Glutamatergic neuron (in vitro differentiated cells): ENCODE measurements around the gene PRSS23. TPM values are rescaled to one million over a fixed set of nuclear protein-coding genes. Genes with fewer than 3 reads are reported as not detected.

ENCODE experiments used
- DNase-seq: peaks from one replicate; pipeline ENCODE4 v3.0.0; 2022
- H3K27ac Mint-ChIP-seq: one replicate; pipeline ENCODE4 v1.8.0; 2020; ENCODE audit warnings: mild to moderate bottlenecking, mixed read lengths, inconsistent platforms; ENCODE audit not compliant: unreplicated experiment
- H3K27me3 Mint-ChIP-seq: one replicate; pipeline ENCODE4 v1.8.0; 2020; ENCODE audit warnings: mild to moderate bottlenecking, moderate library complexity, mixed read lengths, inconsistent platforms; ENCODE audit not compliant: unreplicated experiment
- H3K36me3 Mint-ChIP-seq: one replicate; pipeline ENCODE4 v1.8.0; 2020; ENCODE audit warnings: mild to moderate bottlenecking, mixed read lengths, inconsistent platforms; ENCODE audit not compliant: unreplicated experiment
- H3K4me1 Mint-ChIP-seq: one replicate; pipeline ENCODE4 v1.8.0; 2020; ENCODE audit warnings: mild to moderate bottlenecking, low read depth, mixed read lengths, inconsistent platforms; ENCODE audit not compliant: unreplicated experiment
- H3K4me3 Mint-ChIP-seq: one replicate; pipeline ENCODE4 v1.8.0; 2020; ENCODE audit warnings: mild to moderate bottlenecking, mixed read lengths, inconsistent platforms; ENCODE audit not compliant: unreplicated experiment
- H3K9me3 Mint-ChIP-seq: one replicate; pipeline ENCODE4 v1.8.0; 2020; ENCODE audit warnings: mild to moderate bottlenecking, moderate library complexity, mixed read lengths, inconsistent platforms; ENCODE audit not compliant: unreplicated experiment
- CTCF ChIP-seq: fragments of 200-600 bp; sonication (generic); IDR thresholded peaks from one replicate; pipeline ENCODE4 v1.5.0; 2021; ENCODE audit not compliant: partially characterized antibody, unreplicated experiment
- total RNA-seq: library from RNA; stranded (reverse); fragmentation: NEBNext Ultra II Directional; extraction: Animal tissue kit (Norgen Biotek cat#: 25700); gene quantifications from one replicate; pipeline ENCODE4 v1.2.1, GENCODE V29; 2021; ENCODE audit not compliant: unreplicated experiment

PRSS23 gene
- total RNA-seq, 1 donor from 2014 or later = 20.2 TPM

DNA sequence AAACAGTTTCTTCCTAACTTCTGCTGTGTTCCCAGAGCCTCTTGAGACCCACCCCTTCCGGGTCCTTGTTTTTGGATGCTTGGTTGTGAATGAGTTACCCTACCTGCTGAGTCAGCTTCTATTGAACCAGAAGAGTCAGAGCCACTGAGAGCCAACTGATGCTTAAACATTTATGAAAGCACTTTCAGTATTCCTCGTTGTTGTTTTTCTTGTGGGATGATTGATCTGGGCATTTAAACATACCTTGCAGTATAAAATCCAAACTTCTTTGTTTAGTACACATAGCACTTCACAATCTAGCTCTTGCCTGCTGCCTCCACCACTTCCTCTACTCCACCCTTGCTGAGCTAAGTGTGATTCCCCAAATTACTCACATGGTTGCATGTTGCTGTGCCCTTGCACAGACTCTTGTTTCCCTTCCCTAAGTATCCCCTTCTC is 5.5 kb downstream of the PRSS23 start:
- peaks cover 5% of the 10 kb centered on the region for H3K27me3 Mint-ChIP-seq
- no peak overlapping the region for H3K4me3 Mint-ChIP-seq
- no peak for DNase-seq
- no peaks in the 10 kb centered on the region for H3K9me3 Mint-ChIP-seq
- no peak overlapping the region for H3K27ac Mint-ChIP-seq
- no peaks in the 10 kb centered on the region for H3K36me3 Mint-ChIP-seq
- H3K4me1 Mint-ChIP-seq = peaks cover 1% of the 10 kb centered on the region
- no peak for TF ChIP-seq CTCF

- no peak overlapping the region for H3K27ac Mint-ChIP-seq
- H3K27me3 Mint-ChIP-seq = peaks cover 5% of the 10 kb centered on the region
- DNase-seq = no peak
- no peaks in the 10 kb centered on the region for H3K9me3 Mint-ChIP-seq
- no peak overlapping the region for H3K4me3 Mint-ChIP-seq
- TF ChIP-seq CTCF = no peak
- H3K4me1 Mint-ChIP-seq = no peaks in the 10 kb centered on the region
- H3K36me3 Mint-ChIP-seq = no peaks in the 10 kb centered on the region
Measured at GRCh38 chr11:86806903-86807302, 6.6 kb downstream of the PRSS23 start.

DNA sequence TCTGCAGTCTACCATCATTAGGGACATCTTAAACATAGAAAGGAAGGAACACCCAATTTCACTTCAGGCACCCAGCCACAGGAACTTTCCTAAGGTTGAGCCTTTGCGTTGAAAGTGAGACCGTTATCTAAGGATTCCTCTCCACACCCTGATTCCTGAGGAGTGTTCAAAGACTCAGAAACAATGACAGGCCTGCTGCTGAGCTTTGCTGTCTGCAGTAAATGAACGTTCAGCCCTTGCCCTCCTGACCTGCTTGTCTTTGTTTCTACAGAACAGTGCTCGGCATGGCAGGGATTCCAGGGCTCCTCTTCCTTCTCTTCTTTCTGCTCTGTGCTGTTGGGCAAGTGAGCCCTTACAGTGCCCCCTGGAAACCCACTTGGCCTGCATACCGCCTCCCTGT is 7.0 kb downstream of the PRSS23 start:
- H3K27me3 Mint-ChIP-seq = peaks cover 5% of the 10 kb centered on the region
- no peaks in the 10 kb centered on the region for H3K9me3 Mint-ChIP-seq
- no peak overlapping the region for H3K27ac Mint-ChIP-seq
- no peak for TF ChIP-seq CTCF
- no peak for DNase-seq
- H3K36me3 Mint-ChIP-seq = no peaks in the 10 kb centered on the region
- H3K4me3 Mint-ChIP-seq = no peak overlapping the region
- no peaks in the 10 kb centered on the region for H3K4me1 Mint-ChIP-seq

- Mint-ChIP-seq H3K9me3 (no peaks in the 10 kb centered on the region), H3K4me3 (no peak overlapping the region), H3K36me3 (no peaks in the 10 kb centered on the region), H3K27ac (no peak overlapping the region), H3K4me1 (no peaks in the 10 kb centered on the region), H3K27me3 (peaks cover 5% of the 10 kb centered on the region)
- no peak for DNase-seq
- TF ChIP-seq CTCF = no peak
Measured at GRCh38 chr11:86809561-86809960, 9.2 kb downstream of the PRSS23 start.

DNA sequence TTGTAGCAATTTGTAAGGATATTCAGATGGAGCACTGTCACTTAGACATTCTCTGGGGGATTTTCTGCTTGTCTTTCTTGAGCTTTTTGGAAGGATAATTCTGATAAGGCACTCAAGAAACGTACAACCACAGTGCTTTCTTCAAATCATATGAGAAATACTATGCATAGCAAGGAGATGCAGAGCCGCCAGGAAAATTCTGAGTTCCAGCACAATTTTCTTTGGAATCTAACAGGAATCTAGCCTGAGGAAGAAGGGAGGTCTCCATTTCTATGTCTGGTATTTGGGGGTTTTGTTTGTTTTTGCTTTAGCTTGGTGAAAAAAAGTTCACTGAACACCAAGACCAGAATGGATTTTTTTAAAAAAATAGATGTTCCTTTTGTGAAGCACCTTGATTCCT is 9.9 kb downstream of the PRSS23 start:
- no peak overlapping the region for H3K27ac Mint-ChIP-seq

More for the DNA sequence above, 9.9 kb downstream of the PRSS23 start:
- no peak overlapping the region for H3K4me3 Mint-ChIP-seq
- DNase-seq = no peak
- peaks cover 5% of the 10 kb centered on the region for H3K27me3 Mint-ChIP-seq
- no peaks in the 10 kb centered on the region for H3K36me3 Mint-ChIP-seq
- TF ChIP-seq CTCF = no peak
- H3K9me3 Mint-ChIP-seq = no peaks in the 10 kb centered on the region
- no peaks in the 10 kb centered on the region for H3K4me1 Mint-ChIP-seq
